HG03159 (cell line): ENCODE results near the gene ACAD9.
"Not testable (repeated sequence)": the region's sequence is repeated elsewhere in the genome, so short reads cannot be mapped to it uniquely, and the experiment has no call there.

Source experiments
- ATAC-seq: cut with Tn5 transposase; IDR thresholded peaks from one replicate; pipeline ENCODE4 v1.9.1; 2021; ENCODE audit warnings: mild to moderate bottlenecking, moderate library complexity; ENCODE audit not compliant: unreplicated experiment

Gene ACAD9

GRCh38 chr3:128879125-128879969 is at the start of gene ACAD9:
ACAD9 (plus strand) TSS chr3:128879620; CDS start chr3:128879692, 72 bp downstream.
- ATAC-seq: peak; percentile 93

DNA sequence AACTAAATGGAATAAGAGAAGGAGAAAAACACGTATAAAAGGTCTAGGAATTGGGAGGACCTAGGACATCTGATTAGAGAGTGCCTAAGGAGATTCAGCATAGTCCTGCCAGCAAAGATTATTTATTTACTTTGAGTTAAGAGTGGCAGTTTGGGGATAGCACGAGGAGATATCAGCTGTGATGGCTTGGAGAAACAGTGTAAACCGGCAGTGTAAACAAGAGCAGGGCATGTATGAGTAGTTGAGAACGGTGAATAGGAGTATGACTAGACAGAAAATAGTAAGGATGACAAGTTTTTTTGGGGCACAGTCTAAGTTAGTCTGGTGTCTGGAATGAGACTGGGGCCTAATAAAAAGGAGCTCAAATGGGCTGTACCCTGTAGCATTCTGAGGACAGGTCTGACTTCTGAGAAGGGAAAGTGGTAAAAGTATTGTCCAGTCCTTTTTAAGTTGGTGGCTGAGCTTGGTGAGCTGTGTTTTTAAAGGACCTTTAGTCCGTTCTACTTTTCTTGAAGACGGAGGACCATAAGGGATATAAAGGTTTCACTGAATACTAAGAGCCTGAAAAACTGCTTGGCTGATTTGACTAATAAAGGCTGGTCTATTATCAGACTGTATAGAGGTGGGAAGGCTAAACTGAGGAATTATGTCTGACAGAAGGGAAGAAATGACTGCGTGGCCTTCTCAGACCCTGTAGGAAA is 49.3 kb upstream of the ACAD9 start:
- not testable (repeated sequence) for ATAC-seq

GRCh38 chr3:128830762-128831161 is 48.7 kb upstream of the ACAD9 start:
- not testable (repeated sequence) for ATAC-seq

- not testable (repeated sequence) for ATAC-seq
These were observed 46.4 kb upstream of the ACAD9 start for GRCh38 chr3:128832979-128833378.

- no peak for ATAC-seq
These were observed 44.3 kb upstream of the ACAD9 start for GRCh38 chr3:128835096-128835495.

- no peak for ATAC-seq
These were observed 37.2 kb upstream of the ACAD9 start for GRCh38 chr3:128841926-128842920.

DNA sequence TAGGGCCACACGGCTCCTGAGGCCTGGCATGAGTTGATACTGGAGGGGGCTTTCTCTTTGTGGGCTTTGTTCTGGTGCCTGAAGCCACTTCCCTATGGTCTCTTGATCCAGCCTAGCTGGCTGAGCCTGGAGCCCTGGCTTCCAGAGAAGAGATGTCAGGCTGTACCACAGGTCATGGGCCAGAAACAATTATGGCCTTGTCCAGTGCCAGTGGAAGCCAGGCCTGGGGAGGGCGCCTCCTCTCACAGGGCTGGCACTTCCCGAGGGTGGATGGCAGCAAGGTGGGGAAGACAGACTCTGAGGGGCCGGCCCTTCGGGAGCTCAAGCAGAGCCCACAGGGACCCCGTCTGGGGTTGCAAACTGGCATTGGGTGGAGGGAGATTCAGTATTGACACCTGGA is 34.9 kb upstream of the ACAD9 start:
- ATAC-seq: no peak

- no peak for ATAC-seq
These were observed 34.2 kb upstream of the ACAD9 start for GRCh38 chr3:128845119-128845777.

DNA sequence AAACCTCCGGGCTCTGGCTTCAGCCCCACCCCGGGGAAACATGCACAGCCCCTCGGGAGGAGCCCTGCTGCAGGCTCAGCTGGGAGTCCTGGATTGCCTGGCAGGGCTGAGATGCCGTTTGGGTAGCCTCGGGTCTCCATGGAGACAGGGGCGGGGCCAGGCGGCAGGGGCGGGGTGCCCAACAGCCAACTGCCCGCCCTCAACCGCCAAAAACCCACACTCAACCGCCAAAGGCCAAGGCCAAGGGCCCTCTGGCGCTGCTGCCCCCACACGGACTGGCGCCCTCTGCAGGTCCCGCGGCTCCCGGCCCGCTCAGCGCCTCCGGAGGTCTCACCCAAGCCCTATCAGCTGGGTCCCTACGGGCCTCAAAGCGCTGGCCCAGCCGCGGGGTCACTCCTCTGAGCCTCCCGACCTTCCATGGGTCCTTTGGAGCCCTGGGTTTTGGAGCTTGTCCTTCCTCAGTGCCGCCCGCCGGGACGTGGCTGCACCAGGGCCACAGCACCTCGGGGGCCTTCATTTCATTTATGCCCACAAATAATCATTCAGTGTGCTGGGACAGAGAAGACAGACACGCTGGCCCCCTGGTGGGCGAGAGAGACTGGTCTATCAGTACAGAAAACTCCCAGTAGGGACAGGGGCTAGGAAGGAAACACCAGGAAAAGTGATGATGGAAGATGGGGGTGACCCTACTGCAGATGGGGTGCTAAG is 33.5 kb upstream of the ACAD9 start:
- peak; percentile 54 for ATAC-seq

DNA sequence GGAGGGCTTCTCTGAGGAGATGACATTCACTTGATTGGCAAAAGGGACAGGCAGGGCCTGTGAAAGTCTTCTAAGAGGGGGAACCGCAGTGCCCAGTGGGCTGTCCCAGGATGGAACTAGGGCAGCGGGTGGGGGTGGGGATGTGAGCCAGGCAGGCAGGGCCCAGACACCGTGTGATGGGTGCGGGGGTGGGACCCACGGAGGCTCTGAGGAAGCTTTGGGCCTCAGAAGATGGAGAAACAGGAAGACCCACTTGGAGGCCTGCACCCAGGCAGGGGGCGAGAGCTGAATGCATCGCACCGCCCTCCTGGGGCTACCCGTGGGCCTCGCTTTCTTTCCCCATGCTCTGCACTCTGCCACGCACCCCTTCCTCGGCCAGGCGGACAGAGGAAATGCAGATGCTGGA is 32.9 kb upstream of the ACAD9 start:
- no peak for ATAC-seq

- no peak for ATAC-seq
These were observed 31.6 kb upstream of the ACAD9 start for GRCh38 chr3:128847666-128848370.

DNA sequence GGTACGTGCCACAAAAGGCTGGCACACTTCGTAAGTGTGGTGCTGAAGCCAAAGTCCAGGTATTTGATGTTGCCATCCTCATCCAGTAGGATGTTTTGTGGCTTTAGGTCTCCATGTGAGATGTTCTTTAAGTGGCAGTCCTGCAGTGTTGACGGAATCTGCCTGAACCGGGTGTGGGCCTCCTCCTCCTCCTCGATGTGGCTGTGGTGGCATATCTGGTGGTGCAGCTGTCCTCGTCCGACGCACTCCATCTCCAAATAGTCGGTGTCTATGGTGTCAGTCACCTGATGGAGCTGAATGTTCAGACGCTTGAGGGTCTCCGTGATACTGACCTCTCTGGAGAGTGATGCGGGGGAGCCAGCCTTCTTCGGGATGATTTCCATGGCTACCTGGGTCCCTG is 30.5 kb upstream of the ACAD9 start:
- no peak for ATAC-seq

GRCh38 chr3:128849911-128850455 is 29.4 kb upstream of the ACAD9 start:
- no peak for ATAC-seq

DNA sequence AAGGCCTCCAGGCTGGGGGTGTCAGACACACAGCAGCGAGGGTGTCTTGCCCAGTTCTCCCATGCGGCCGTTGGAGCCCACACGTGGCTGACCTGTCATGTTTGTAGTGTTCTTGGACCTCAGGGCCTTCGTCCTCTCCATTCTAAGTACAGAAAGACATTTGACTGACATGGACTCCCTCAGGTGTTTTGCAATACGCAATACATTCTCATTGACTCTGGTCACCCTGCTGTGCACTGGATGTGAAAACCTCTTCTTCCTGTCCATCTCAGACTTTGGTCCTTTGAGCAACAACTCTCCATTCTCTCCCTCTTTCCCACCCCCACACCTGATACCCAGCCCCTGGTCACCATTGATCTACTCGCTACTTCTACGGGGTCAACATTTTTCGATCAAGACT is 28.9 kb upstream of the ACAD9 start:
- ATAC-seq: no peak

- ATAC-seq: no peak
These were observed 27.8 kb upstream of the ACAD9 start for GRCh38 chr3:128851601-128852000.

DNA sequence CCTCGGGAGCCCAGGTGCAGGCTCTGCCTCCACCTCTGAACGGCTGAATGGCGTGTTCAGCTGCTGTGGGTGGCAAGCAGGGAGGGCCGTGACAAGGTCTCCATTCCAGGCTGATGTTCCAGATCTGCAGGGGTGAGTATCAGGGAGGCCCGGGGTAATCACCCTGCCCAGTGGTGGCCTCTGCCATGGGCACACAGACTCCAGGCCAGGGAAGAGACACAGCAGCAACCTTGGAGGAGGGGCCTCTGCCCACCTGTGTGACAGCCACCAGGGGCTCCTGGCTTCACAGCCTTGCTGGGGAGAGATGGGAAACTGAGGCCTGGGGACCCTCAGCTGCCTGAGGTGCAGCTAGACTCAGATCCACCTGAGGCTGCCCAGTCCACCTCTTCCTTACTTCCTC is 25.6 kb upstream of the ACAD9 start:
- ATAC-seq: no peak

GRCh38 chr3:128854475-128854874 is 24.9 kb upstream of the ACAD9 start:
- ATAC-seq: no peak

DNA sequence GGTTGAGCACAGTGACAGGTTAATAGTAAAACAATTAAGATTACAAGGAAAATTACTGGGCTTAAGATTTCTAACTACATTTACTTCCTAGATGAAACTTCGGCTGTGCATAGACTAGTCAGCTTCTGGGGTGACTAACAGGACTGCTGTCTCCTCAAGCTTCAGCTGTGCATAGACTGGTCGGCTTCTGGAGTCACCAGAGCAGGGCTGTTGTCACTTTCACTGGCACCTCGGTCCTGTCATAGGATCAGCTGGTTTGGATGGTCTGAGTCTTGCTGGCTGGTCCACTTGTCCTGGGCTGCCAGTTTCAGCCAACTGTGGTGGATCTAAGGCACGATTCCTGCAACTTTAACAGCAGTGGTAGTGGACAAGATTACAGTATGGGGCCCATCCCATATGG is 23.9 kb upstream of the ACAD9 start:
- ATAC-seq: no peak

DNA sequence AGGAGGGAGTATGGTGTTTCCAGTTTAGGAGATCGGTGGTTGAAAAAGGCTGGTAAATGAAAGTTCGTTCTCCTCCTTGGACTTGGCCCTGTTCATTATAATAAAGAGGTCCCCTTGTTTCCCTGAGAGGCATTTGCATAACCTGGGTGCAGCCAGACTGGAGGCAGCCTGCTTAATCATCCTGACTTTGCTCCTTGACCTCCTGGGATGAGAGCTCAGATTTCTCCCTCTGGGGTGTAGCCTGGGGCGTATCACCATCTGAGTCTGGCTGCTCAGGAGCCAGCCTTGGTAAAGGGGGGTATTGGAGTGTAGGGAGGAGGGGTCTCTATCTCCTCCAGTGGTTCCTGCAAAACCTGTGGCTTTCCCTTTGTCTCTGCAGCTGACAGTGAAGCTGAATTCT is 21.3 kb upstream of the ACAD9 start:
- ATAC-seq: no peak
